ENCODE measurements around the gene GNB3. TPM values are rescaled to one million over a fixed set of nuclear protein-coding genes. Genes with fewer than 3 reads are reported as not detected.

The GNB3 gene
- total RNA-seq, 2 experiments from 2014 or later: 5.0 to 23.7 TPM

DNA sequence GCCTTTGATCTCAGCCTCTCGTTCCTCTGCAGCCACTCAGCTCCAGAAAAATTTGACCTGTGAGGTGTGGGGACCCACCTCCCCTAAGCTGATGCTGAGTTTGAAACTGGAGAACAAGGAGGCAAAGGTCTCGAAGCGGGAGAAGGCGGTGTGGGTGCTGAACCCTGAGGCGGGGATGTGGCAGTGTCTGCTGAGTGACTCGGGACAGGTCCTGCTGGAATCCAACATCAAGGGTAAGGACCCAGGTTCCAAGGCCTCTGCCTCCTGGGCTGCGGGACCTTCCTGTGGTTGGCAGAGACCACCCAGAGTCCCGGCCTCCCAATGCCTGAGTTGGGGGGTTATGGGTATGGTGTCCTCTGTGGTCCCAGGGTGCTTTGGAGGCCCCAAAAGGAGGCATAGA lies 23.6 kb upstream of the GNB3 start:
- no peak for DNase-seq (ENCODE audit: low spot score)
- CTCF ChIA-PET (ENCODE audit: unreplicated experiment): no interaction called here
- no TSS peak for BruUV-seq (replicated peaks)

DNA sequence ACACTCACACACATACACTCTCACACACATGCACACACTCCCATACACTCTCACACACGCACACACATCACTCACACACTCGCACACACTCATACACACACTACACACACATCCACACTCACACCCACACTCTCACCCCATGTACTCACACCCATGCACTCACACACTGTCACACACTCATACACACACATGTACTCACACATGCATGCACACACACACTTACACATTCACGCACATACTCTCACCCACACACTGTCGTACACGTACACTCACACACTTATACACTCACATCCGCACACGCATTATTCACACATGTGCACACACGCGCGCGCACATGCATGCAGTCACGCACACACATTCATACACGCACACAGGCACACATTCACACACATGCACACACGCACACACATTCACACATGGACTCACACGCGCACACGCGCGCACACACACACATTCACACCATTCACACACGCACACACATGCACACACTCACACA lies 23.0 kb upstream of the GNB3 start:
- Histone ChIP-seq H4K20me1 (ENCODE audit: insufficient read depth, low read length) (no peaks in the 10 kb centered on the region), H3K27ac (ENCODE audit: low read depth, low read length, poor library complexity, severe bottlenecking) (no peak overlapping the region), H3K9me3 (ENCODE audit: low read length) (no peaks in the 10 kb centered on the region), H2AFZ (ENCODE audit: low read length) (no peak overlapping the region), H3K9me2 (ENCODE audit: insufficient read depth, low read length) (no peaks in the 10 kb centered on the region), H3K79me2 (ENCODE audit: insufficient read depth, low read depth, low read length) (no peaks in the 10 kb centered on the region), H3K4me2 (ENCODE audit: low read length) (no peak overlapping the region), H3K36me3 (ENCODE audit: insufficient read depth, low read length) (no peaks in the 10 kb centered on the region), H3K4me1 (ENCODE audit: insufficient read depth, low read length, poor library complexity, severe bottlenecking) (peaks cover 15% of the 10 kb centered on the region), H3K4me3 (ENCODE audit: low read depth, low read length, poor library complexity, severe bottlenecking) (no peak overlapping the region)
- ChIA-PET POLR2A (no interaction called here), CTCF (ENCODE audit: unreplicated experiment) (no interaction called here)
- DNase-seq (ENCODE audit: low spot score): no peak
- intact Hi-C loops (cut with micrococcal nuclease; ENCODE audit: unreplicated experiment): no loop called here
- no peak for TF ChIP-seq EZH2phosphoT487 (IDR thresholded peaks at IDR 0.05; ENCODE audit: borderline replicate concordance, low read depth, low read length)
- no TSS peak for BruUV-seq (replicated peaks)

More for the DNA sequence above, 23.6 kb upstream of the GNB3 start:
- Histone ChIP-seq H3K9me3 (ENCODE audit: low read length) (no peaks in the 10 kb centered on the region), H3K79me2 (ENCODE audit: insufficient read depth, low read depth, low read length) (no peaks in the 10 kb centered on the region), H3K4me1 (ENCODE audit: insufficient read depth, low read length, poor library complexity, severe bottlenecking) (peaks cover 20% of the 10 kb centered on the region), H2AFZ (ENCODE audit: low read length) (no peak overlapping the region), H3K4me3 (ENCODE audit: low read depth, low read length, poor library complexity, severe bottlenecking) (no peak overlapping the region), H3K36me3 (ENCODE audit: insufficient read depth, low read length) (no peaks in the 10 kb centered on the region), H3K9me2 (ENCODE audit: insufficient read depth, low read length) (no peaks in the 10 kb centered on the region), H3K4me2 (ENCODE audit: low read length) (no peak overlapping the region), H3K27ac (ENCODE audit: low read depth, low read length, poor library complexity, severe bottlenecking) (no peak overlapping the region), H4K20me1 (ENCODE audit: insufficient read depth, low read length) (no peaks in the 10 kb centered on the region)
- intact Hi-C loops (cut with micrococcal nuclease; ENCODE audit: unreplicated experiment): no loop called here
- POLR2A ChIA-PET: interaction anchor here (1.2 kb wide), 1 partner anchor 36 kb away, joined by 4 read pairs; no protein-coding TSS in a partner anchor
- no peak for TF ChIP-seq EZH2phosphoT487 (IDR thresholded peaks at IDR 0.05; ENCODE audit: borderline replicate concordance, low read depth, low read length)
- TF ChIP-seq, protein P1, sequence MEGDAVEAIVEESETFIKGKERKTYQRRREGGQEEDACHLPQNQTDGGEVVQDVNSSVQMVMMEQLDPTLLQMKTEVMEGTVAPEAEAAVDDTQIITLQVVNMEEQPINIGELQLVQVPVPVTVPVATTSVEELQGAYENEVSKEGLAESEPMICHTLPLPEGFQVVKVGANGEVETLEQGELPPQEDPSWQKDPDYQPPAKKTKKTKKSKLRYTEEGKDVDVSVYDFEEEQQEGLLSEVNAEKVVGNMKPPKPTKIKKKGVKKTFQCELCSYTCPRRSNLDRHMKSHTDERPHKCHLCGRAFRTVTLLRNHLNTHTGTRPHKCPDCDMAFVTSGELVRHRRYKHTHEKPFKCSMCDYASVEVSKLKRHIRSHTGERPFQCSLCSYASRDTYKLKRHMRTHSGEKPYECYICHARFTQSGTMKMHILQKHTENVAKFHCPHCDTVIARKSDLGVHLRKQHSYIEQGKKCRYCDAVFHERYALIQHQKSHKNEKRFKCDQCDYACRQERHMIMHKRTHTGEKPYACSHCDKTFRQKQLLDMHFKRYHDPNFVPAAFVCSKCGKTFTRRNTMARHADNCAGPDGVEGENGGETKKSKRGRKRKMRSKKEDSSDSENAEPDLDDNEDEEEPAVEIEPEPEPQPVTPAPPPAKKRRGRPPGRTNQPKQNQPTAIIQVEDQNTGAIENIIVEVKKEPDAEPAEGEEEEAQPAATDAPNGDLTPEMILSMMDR (conservative IDR thresholded peaks at IDR 0.05; ENCODE audit: low read length): no peak

DNA sequence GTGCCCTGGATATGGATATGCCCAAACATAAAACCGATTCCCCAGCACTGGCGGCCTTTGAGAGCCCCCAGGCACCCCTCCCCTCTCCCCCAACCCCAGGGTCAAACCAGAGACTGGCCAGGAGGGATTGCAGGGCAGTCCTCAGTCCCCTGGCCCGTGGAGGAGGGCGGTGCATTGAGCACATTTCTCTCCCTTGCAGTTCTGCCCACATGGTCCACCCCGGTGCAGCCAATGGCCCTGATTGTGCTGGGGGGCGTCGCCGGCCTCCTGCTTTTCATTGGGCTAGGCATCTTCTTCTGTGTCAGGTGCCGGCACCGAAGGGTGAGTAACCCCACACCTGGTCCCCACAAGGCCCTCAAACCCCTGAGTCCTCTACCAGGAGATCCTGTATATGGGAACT lies 22.5 kb upstream of the GNB3 start:
- DNase-seq (ENCODE audit: low spot score): no peak
- Histone ChIP-seq H4K20me1 (ENCODE audit: insufficient read depth, low read length) (no peaks in the 10 kb centered on the region), H3K4me2 (ENCODE audit: low read length) (no peak overlapping the region), H3K4me3 (ENCODE audit: low read depth, low read length, poor library complexity, severe bottlenecking) (no peak overlapping the region), H3K9me3 (ENCODE audit: low read length) (no peaks in the 10 kb centered on the region), H3K4me1 (ENCODE audit: insufficient read depth, low read length, poor library complexity, severe bottlenecking) (peaks cover 9% of the 10 kb centered on the region), H3K9me2 (ENCODE audit: insufficient read depth, low read length) (no peaks in the 10 kb centered on the region), H2AFZ (ENCODE audit: low read length) (no peak overlapping the region), H3K36me3 (ENCODE audit: insufficient read depth, low read length) (no peaks in the 10 kb centered on the region), H3K27ac (ENCODE audit: low read depth, low read length, poor library complexity, severe bottlenecking) (no peak overlapping the region), H3K79me2 (ENCODE audit: insufficient read depth, low read depth, low read length) (no peaks in the 10 kb centered on the region)
- intact Hi-C loops (cut with micrococcal nuclease; ENCODE audit: unreplicated experiment): no loop called here
- BruUV-seq (replicated peaks): no TSS peak
- TF ChIP-seq, protein P1 (conservative IDR thresholded peaks at IDR 0.05; ENCODE audit: low read length): no peak
- TF ChIP-seq EZH2phosphoT487 (IDR thresholded peaks at IDR 0.05; ENCODE audit: borderline replicate concordance, low read depth, low read length): no peak
- ChIA-PET CTCF (ENCODE audit: unreplicated experiment) (no interaction called here), POLR2A (no interaction called here)
